Activated CD4-positive, alpha-beta T cell treated with anti-CD3 and anti-CD28 coated beads for 36 hours (primary cell): ENCODE data around the gene PTCD3. TPM values are rescaled to one million over a fixed set of nuclear protein-coding genes. Genes with fewer than 3 reads are reported as not detected.

ENCODE experiments used
- ATAC-seq: fragments of 200-7000 bp; cut with Tn5 transposase; one replicate; pipeline ENCODE4 v1.10.0; 2021; ENCODE audit warnings: mild to moderate bottlenecking, moderate library complexity
- CTCF ChIA-PET: fragments of 350-600 bp; sonication (Branson Sonifier 250); formaldehyde crosslinking; loops from one replicate; lab custom pipeline; 2021; ENCODE audit warnings: antibody characterized with exemption; lab: Charles Lee
- POLR2A ChIA-PET: fragments of 350-600 bp; sonication (Branson Sonifier 250); formaldehyde crosslinking; loops from one replicate; lab custom pipeline; 2021; ENCODE audit warnings: antibody characterized with exemption, inconsistent platforms; lab: Charles Lee
- DNase-seq: peaks from one replicate; pipeline ENCODE4 v3.0.0-alpha.2; 2020
- H3K27ac Mint-ChIP-seq: one replicate; pipeline ENCODE4 v1.8.0; 2021; ENCODE audit warnings: mixed read lengths
- H3K27me3 Mint-ChIP-seq: one replicate; pipeline ENCODE4 v1.8.0; 2021; ENCODE audit warnings: mixed read lengths
- H3K36me3 Mint-ChIP-seq: one replicate; pipeline ENCODE4 v1.8.0; 2021; ENCODE audit warnings: low read depth, mixed read lengths
- H3K4me1 Mint-ChIP-seq: one replicate; pipeline ENCODE4 v1.8.0; 2021; ENCODE audit warnings: mixed read lengths
- H3K4me3 Mint-ChIP-seq: one replicate; pipeline ENCODE4 v1.8.0; 2021; ENCODE audit warnings: mild to moderate bottlenecking, moderate library complexity, mixed read lengths
- H3K9me3 Mint-ChIP-seq: one replicate; pipeline ENCODE4 v1.8.0; 2021; ENCODE audit warnings: low read depth, mixed read lengths
- intact Hi-C, 2 experiments: fragments of 100-400 bp; cut with DNase I in 1 of 2; cut with micrococcal nuclease in 1 of 2; formaldehyde crosslinking; loops; one replicate each; pipeline versions ENCODE4 v1.14.2 to v1.15.1; 2022 to 2024; cut with DNase I, micrococcal nuclease
- total RNA-seq, 2 experiments: library from RNA; stranded (reverse); gene quantifications; one replicate each; pipeline ENCODE4 v1.2.3, GENCODE V29; 2021

Gene PTCD3
- total RNA-seq, 2 experiments from 2014 or later = 200 to 245 TPM

DNA sequence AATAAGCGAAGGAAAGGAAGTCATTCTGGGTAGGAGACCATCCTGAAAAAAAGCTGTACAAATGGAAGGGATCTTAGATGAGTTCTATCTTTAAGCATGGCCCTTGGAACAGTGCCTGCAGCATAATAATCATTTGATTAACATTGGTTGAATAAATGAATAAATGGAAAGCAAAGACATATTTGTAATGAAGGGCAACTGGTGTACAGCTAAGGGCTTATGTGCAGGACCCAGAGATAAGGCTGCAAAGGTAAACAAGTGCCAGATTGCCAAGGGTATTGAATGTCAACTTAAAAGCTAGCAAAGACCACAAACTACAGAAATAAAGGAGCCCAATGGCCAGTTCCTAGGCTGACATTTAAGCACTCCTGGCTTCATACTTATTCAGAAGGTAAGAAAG lies 69.8 kb downstream of the PTCD3 start:
- peaks cover 55% of the 10 kb centered on the region for H3K36me3 Mint-ChIP-seq
- no peaks in the 10 kb centered on the region for H3K9me3 Mint-ChIP-seq
- DNase-seq (no peak), ATAC-seq (no peak)
- POLR2A ChIA-PET = interaction anchor here (0.9 kb wide), 1 partner anchor 61 kb away, joined by 3 read pairs; no protein-coding TSS in a partner anchor
- H3K27ac Mint-ChIP-seq = no peak overlapping the region
- intact Hi-C loops = no loop called here
- peaks cover 4% of the 10 kb centered on the region for H3K4me1 Mint-ChIP-seq
- CTCF ChIA-PET = interaction anchor here (0.5 to 0.6 kb wide), 2 partner anchors 193 to 340 kb away, joined by 4 read pairs; no protein-coding TSS in a partner anchor
- H3K27me3 Mint-ChIP-seq = no peaks in the 10 kb centered on the region
- H3K4me3 Mint-ChIP-seq = no peak overlapping the region

- Mint-ChIP-seq H3K27ac (no peak overlapping the region), H3K9me3 (no peaks in the 10 kb centered on the region), H3K36me3 (peaks cover 50% of the 10 kb centered on the region), H3K4me1 (peaks cover 4% of the 10 kb centered on the region), H3K4me3 (no peak overlapping the region), H3K27me3 (no peaks in the 10 kb centered on the region)
- POLR2A ChIA-PET = interaction anchor here (0.9 kb wide), 1 partner anchor 62 kb away, joined by 3 read pairs; no protein-coding TSS in a partner anchor
- intact Hi-C loops = no loop called here
- ATAC-seq (no peak), DNase-seq (no peak)
- CTCF ChIA-PET = interaction anchor here (0.6 to 1.0 kb wide), 2 partner anchors 192 to 469 kb away, joined by 3 to 4 read pairs; no protein-coding TSS in a partner anchor
These were observed 70.6 kb downstream of the PTCD3 start for GRCh38 chr2:86176597-86176996.

- DNase-seq (no peak), ATAC-seq (peak; percentile 53)
- H3K4me3 Mint-ChIP-seq = peak overlapping the region; percentile 61
- CTCF ChIA-PET = interaction anchor here (1.0 to 1.5 kb wide), 3 partner anchors 9 to 186 kb away, joined by 3 to 10 read pairs (median 5); partner anchors contain the start of gene IMMT
- H3K4me1 Mint-ChIP-seq = peaks cover 73% of the 10 kb centered on the region
- intact Hi-C loops = loop anchor here in 1 of 2 experiments (2.0 kb wide), 1 partner anchor 79 kb away; the partner anchor contains the start of gene PTCD3
- H3K27me3 Mint-ChIP-seq = no peaks in the 10 kb centered on the region
- H3K36me3 Mint-ChIP-seq = peaks cover 43% of the 10 kb centered on the region
- POLR2A ChIA-PET = interaction anchor here (0.6 to 1.6 kb wide), 2 partner anchors 8 to 698 kb away, joined by 4 to 5 read pairs; no protein-coding TSS in a partner anchor
- H3K27ac Mint-ChIP-seq = peak overlapping the region; percentile 94
- H3K9me3 Mint-ChIP-seq = no peaks in the 10 kb centered on the region
These were observed 79.6 kb downstream of the PTCD3 start for GRCh38 chr2:86185517-86186212.

DNA sequence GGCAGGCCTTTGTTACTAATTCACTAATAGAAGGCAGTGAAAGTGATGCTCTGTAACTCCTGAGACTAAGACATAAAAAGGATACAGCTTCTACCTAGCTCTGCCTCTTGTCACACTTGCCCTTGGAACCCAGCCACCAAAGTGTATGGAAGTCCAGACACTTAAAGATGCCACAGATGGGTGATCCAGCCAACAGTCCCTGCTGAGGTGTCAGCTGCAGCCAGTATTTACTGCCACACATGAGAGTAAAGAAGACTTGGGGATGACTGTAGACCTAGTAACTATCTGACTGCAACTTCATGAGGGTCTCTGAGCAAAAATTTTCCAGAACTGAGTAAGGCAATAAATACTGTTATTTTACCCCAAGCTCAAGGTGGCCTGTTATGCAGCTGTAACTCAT lies 80.4 kb downstream of the PTCD3 start:
- H3K4me1 Mint-ChIP-seq = peaks cover 81% of the 10 kb centered on the region
- H3K4me3 Mint-ChIP-seq = no peak overlapping the region
- intact Hi-C loops = no loop called here
- H3K36me3 Mint-ChIP-seq = peaks cover 50% of the 10 kb centered on the region
- DNase-seq = peak; percentile 31
- H3K9me3 Mint-ChIP-seq = no peaks in the 10 kb centered on the region
- CTCF ChIA-PET = interaction anchor here (1.1 to 1.4 kb wide), 2 partner anchors 10 to 35 kb away, joined by 4 to 5 read pairs; no protein-coding TSS in a partner anchor
- POLR2A ChIA-PET = interaction anchor here (0.6 kb wide), 1 partner anchor 83 kb away, joined by 5 read pairs; no protein-coding TSS in a partner anchor
- no peaks in the 10 kb centered on the region for H3K27me3 Mint-ChIP-seq
- peak overlapping the region; percentile 94 for H3K27ac Mint-ChIP-seq
- ATAC-seq = peak; percentile 71

GRCh38 chr2:86189782-86190416 lies 83.9 kb downstream of the PTCD3 start:
- POLR2A ChIA-PET = interaction anchor here (0.5 kb wide), 1 partner anchor 546 kb away, joined by 3 read pairs; no protein-coding TSS in a partner anchor
- Mint-ChIP-seq H3K9me3 (no peaks in the 10 kb centered on the region), H3K4me1 (peaks cover 84% of the 10 kb centered on the region), H3K27me3 (no peaks in the 10 kb centered on the region), H3K27ac (no peak overlapping the region), H3K4me3 (no peak overlapping the region), H3K36me3 (peaks cover 64% of the 10 kb centered on the region)
- DNase-seq (no peak), ATAC-seq (no peak)
- CTCF ChIA-PET = interaction anchor here (0.7 kb wide), 1 partner anchor 220 kb away, joined by 4 read pairs; no protein-coding TSS in a partner anchor
- intact Hi-C loops = loop anchor here (10.0 kb wide), 3 partner anchors 305 to 835 kb away; partner anchors contain the start of genes CAPG (in 1 of the 2), ELMOD3 (in 1 of the 2), RETSAT (in 1 of the 2) and SH2D6 (in 1 of the 2)

Other genes with a start within 250 kb of the PTCD3 start
- 1 to 10 TPM; 6.2 to 7.3 TPM for gene ST3GAL5, start 217.2 kb upstream of the PTCD3 start, total RNA-seq
- gene POLR1A, start 349 bp upstream of the PTCD3 start, total RNA-seq = 10 to 100 TPM; 38.1 to 45.5 TPM
- 100 to 1,000 TPM; 172 to 182 TPM for gene IMMT, start 89.2 kb downstream of the PTCD3 start, total RNA-seq
- gene MRPL35, start 93.2 kb downstream of the PTCD3 start, total RNA-seq = 10 to 100 TPM; 83.2 to 93.2 TPM
- gene REEP1, start 231.4 kb downstream of the PTCD3 start, total RNA-seq = under 1 TPM; 0.19 to 0.30 TPM